ENCODE measurements around the gene ZNF831.

The ZNF831 gene

GRCh38 chr20:59301343-59302007 lies 137.9 kb downstream of the ZNF831 start:
- no peaks in the 10 kb centered on the region for H3K9me3 ChIP-seq (ENCODE audit: severe bottlenecking)
- H3K4me3 ChIP-seq (ENCODE audit: low read depth, low read length), result no peak overlapping the region
- H3K27ac ChIP-seq, result no peak overlapping the region
- DNase-seq, result no peak
- no peaks in the 10 kb centered on the region for H3K36me3 ChIP-seq
- H3K27me3 ChIP-seq (ENCODE audit: insufficient read depth, low read depth, severe bottlenecking), result peaks cover 27% of the 10 kb centered on the region
- no peak for TF ChIP-seq CTCF (IDR thresholded peaks at IDR 0.05; ENCODE audit: low read depth, low read length)

GRCh38 chr20:59305908-59306655 lies 142.5 kb downstream of the ZNF831 start:
- Histone ChIP-seq H3K4me3 (ENCODE audit: low read depth, low read length) (no peak overlapping the region), H3K27me3 (ENCODE audit: insufficient read depth, low read depth, severe bottlenecking) (peaks cover 10% of the 10 kb centered on the region), H3K9me3 (ENCODE audit: severe bottlenecking) (no peaks in the 10 kb centered on the region), H3K27ac (peak overlapping the region; percentile 69), H3K36me3 (no peaks in the 10 kb centered on the region)
- peak; percentile 29; the same call in 1 of the 2 replicates for TF ChIP-seq CTCF (IDR thresholded peaks at IDR 0.05; ENCODE audit: low read depth, low read length)
- DNase-seq, result peak; percentile 68

- Histone ChIP-seq H3K27ac (no peak overlapping the region), H3K36me3 (no peaks in the 10 kb centered on the region), H3K9me3 (ENCODE audit: severe bottlenecking) (no peaks in the 10 kb centered on the region), H3K27me3 (ENCODE audit: insufficient read depth, low read depth, severe bottlenecking) (no peaks in the 10 kb centered on the region), H3K4me3 (ENCODE audit: low read depth, low read length) (no peak overlapping the region)
- TF ChIP-seq CTCF (IDR thresholded peaks at IDR 0.05; ENCODE audit: low read depth, low read length), result no peak
- no peak for DNase-seq
Measured at GRCh38 chr20:59307270-59307669, 143.6 kb downstream of the ZNF831 start.

Measured in WERI-Rb-1 (cell line).